GM18511 (cell line): ENCODE results near the gene C6orf118.

Experiments used
- ATAC-seq: cut with Tn5 transposase; IDR thresholded peaks from one replicate; pipeline ENCODE4 v1.9.1; 2021; ENCODE audit warnings: mild to moderate bottlenecking, moderate library complexity; ENCODE audit not compliant: unreplicated experiment

Gene C6orf118

GRCh38 chr6:165245287-165245686 is 64.1 kb downstream of the C6orf118 start:
- no peak for ATAC-seq

- no peak for ATAC-seq
Observed at GRCh38 chr6:165244524-165245247, 64.7 kb downstream of the C6orf118 start.

GRCh38 chr6:165243801-165244200 is 65.6 kb downstream of the C6orf118 start:
- ATAC-seq = no peak

- no peak for ATAC-seq
Observed at GRCh38 chr6:165236326-165236725, 73.1 kb downstream of the C6orf118 start.

GRCh38 chr6:165232731-165233488 is 76.5 kb downstream of the C6orf118 start:
- ATAC-seq = no peak

GRCh38 chr6:165231581-165232561 is 77.5 kb downstream of the C6orf118 start:
- ATAC-seq = no peak

GRCh38 chr6:165231177-165231576 is 78.2 kb downstream of the C6orf118 start:
- no peak for ATAC-seq
